Natural killer cell (primary cell): Measurements from ENCODE around the gene SPRED1. TPM values are rescaled to one million over a fixed set of nuclear protein-coding genes. Genes with fewer than 3 reads are reported as not detected.

Experiments used
- ATAC-seq, 3 donors: fragments of 150-1000 bp in 2 of 3; fragments of 200-7000 bp in 1 of 3; cut with Tn5 transposase; 1 replicate in 1 of 3; 2 replicates in 2 of 3; pipeline ENCODE4 v1.10.0; 2021; ENCODE audit warnings: mild to moderate bottlenecking in 2 of 3, moderate library complexity in 2 of 3
- DNase-seq, 2 donors: peaks; one replicate each; pipeline versions ENCODE4 v3.0.0 to v3.0.0-alpha.2; 2013 to 2021; ENCODE audit warnings: mixed read lengths in 1 of 2
- H3K27ac ChIP-seq: one replicate; pipeline ENCODE4 v1.5.1; 2013; ENCODE audit warnings: mild to moderate bottlenecking, low read length
- H3K27me3 ChIP-seq: one replicate; pipeline ENCODE4 v1.6.1; 2013; ENCODE audit warnings: low read length; ENCODE audit not compliant: control insufficient read depth, insufficient read depth
- H3K36me3 ChIP-seq: one replicate; pipeline ENCODE4 v1.6.1; 2013; ENCODE audit warnings: low read length; ENCODE audit not compliant: control insufficient read depth, insufficient read depth
- H3K4me1 ChIP-seq: one replicate; pipeline ENCODE4 v1.6.1; 2013; ENCODE audit warnings: low read length; ENCODE audit not compliant: control insufficient read depth, insufficient read depth
- H3K4me3 ChIP-seq: one replicate; pipeline ENCODE4 v1.5.1; 2013; ENCODE audit warnings: low read length
- H3K9me3 ChIP-seq: one replicate; pipeline ENCODE4 v1.6.1; 2013; ENCODE audit warnings: low read length; ENCODE audit not compliant: control insufficient read depth, insufficient read depth
- H3K27ac Mint-ChIP-seq, 2 donors: one replicate each; pipeline ENCODE4 v1.8.0; 2022; ENCODE audit warnings: mild to moderate bottlenecking in 2 of 2, mixed read lengths in 2 of 2, moderate library complexity in 1 of 2
- H3K27me3 Mint-ChIP-seq, 2 donors: one replicate each; pipeline ENCODE4 v1.8.0; 2022; ENCODE audit warnings: low read depth in 2 of 2, mixed read lengths in 2 of 2
- H3K36me3 Mint-ChIP-seq: one replicate; pipeline ENCODE4 v1.8.0; 2022; ENCODE audit warnings: mixed read lengths
- H3K4me1 Mint-ChIP-seq, 2 donors: one replicate each; pipeline ENCODE4 v1.8.0; 2022; ENCODE audit warnings: mixed read lengths in 2 of 2
- H3K4me3 Mint-ChIP-seq: one replicate; pipeline ENCODE4 v1.8.0; 2022; ENCODE audit warnings: mild to moderate bottlenecking, moderate library complexity, mixed read lengths
- H3K9me3 Mint-ChIP-seq, 2 donors: one replicate each; pipeline ENCODE4 v1.8.0; 2022; ENCODE audit warnings: mixed read lengths in 2 of 2
- WGBS: methylation state at CpG from one replicate; pipeline ENCODE4 v1.1.7; 2013; ENCODE audit warnings: missing lambda C conversion rate; ENCODE audit not compliant: insufficient coverage; 5-methylcytosine and 5-hydroxymethylcytosine counted together
- intact Hi-C: fragments of 100-400 bp; cut with micrococcal nuclease; formaldehyde crosslinking; loops from one replicate; pipeline ENCODE4 v1.14.2; 2022
- total RNA-seq, 4 donors: library from RNA; stranded (reverse); fragments of 120-200 nt in 1 of 4; gene quantifications; one replicate each; pipeline versions ENCODE4 v1.2.3 to v1.2.4, GENCODE V29; 2013 to 2022
- TF ChIP-seq, protein P1 (sequence below): fragments of 200-600 bp; IDR thresholded peaks from one replicate; pipeline ENCODE4 v1.8.0; 2022; ENCODE audit warnings: antibody characterized with exemption

Gene SPRED1
- total RNA-seq, 3 donors from 2014 or later (not counting 1 experiment from before 2014, with no cell fraction given), result 1.1 to 2.0 (median 1.5) TPM

DNA sequence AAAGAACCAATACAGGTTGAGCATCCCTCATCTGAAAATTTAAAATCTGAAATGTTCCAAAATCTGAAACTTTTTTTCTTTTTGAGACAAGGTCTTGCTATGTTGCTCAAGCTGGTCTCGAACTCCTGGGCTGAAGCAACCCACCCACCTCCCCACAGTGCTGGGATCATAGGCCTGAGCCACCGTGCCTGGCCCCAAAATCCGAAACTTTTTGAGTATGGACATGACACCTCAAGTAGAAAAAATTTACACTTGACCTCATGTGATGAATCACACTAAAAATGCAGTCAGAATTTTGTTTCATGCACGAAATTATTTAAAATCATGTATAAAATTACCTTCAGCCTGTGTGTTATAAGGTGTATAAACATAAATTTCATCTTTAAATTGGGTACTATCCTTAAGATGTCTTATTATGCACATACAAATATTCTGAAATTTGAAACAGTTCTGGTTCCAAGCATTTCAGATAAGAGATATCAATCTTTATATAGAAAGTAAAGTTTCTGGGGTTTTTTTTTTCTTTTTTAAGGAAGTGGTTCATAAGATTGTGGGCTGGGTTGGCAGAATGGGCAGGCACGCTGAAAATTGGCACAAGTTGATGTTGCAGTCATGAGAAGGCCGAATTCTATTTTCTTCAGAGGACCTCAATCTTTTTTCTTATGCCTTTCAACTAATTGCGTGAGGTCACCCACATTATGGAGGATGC, 72.5 kb downstream of the SPRED1 start:
- peaks cover 6 to 7% of the 10 kb centered on the region in 2 donors for H3K4me1 Mint-ChIP-seq
- no peaks in the 10 kb centered on the region for H3K27me3 Mint-ChIP-seq
- H3K27me3 ChIP-seq, result no peaks in the 10 kb centered on the region
- TF ChIP-seq, protein P1, sequence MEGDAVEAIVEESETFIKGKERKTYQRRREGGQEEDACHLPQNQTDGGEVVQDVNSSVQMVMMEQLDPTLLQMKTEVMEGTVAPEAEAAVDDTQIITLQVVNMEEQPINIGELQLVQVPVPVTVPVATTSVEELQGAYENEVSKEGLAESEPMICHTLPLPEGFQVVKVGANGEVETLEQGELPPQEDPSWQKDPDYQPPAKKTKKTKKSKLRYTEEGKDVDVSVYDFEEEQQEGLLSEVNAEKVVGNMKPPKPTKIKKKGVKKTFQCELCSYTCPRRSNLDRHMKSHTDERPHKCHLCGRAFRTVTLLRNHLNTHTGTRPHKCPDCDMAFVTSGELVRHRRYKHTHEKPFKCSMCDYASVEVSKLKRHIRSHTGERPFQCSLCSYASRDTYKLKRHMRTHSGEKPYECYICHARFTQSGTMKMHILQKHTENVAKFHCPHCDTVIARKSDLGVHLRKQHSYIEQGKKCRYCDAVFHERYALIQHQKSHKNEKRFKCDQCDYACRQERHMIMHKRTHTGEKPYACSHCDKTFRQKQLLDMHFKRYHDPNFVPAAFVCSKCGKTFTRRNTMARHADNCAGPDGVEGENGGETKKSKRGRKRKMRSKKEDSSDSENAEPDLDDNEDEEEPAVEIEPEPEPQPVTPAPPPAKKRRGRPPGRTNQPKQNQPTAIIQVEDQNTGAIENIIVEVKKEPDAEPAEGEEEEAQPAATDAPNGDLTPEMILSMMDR, result no peak
- H3K36me3 Mint-ChIP-seq, result no peaks in the 10 kb centered on the region
- 47% methylated on average over 6 of the region's 7 CpGs for WGBS
- no peaks in the 10 kb centered on the region for H3K36me3 ChIP-seq
- no peak overlapping the region for H3K27ac Mint-ChIP-seq
- H3K4me3 ChIP-seq, result no peak overlapping the region
- ATAC-seq (no peak), DNase-seq (no peak)
- intact Hi-C loops, result no loop called here
- no peaks in the 10 kb centered on the region for H3K9me3 ChIP-seq
- no peak overlapping the region for H3K27ac ChIP-seq
- H3K4me1 ChIP-seq, result no peaks in the 10 kb centered on the region
- no peak overlapping the region for H3K4me3 Mint-ChIP-seq
- no peaks in the 10 kb centered on the region for H3K9me3 Mint-ChIP-seq

DNA sequence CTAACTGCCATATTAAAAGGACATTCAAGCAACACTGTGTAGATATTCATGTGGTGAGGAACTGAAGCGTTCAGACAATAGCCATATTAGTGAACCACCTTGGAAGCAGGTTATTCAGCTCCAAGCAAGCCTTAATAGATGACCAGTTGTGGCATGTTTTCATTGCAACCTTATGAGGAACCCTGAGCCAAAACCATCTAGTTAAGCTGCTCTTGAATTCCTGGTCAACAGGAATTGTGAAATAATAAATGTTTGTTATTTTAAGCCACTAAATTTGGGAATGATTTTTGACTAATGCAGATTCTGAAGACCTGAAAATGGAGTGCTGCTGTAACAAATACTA, 73.0 kb downstream of the SPRED1 start:
- H3K9me3 Mint-ChIP-seq, result no peaks in the 10 kb centered on the region
- TF ChIP-seq, protein P1, result no peak
- DNase-seq, result no peak
- no peak for ATAC-seq
- H3K4me1 ChIP-seq, result no peaks in the 10 kb centered on the region
- no peak overlapping the region for H3K27ac ChIP-seq
- no peaks in the 10 kb centered on the region for H3K27me3 ChIP-seq
- H3K9me3 ChIP-seq, result no peaks in the 10 kb centered on the region
- peaks cover 6 to 7% of the 10 kb centered on the region in 2 donors for H3K4me1 Mint-ChIP-seq
- intact Hi-C loops, result no loop called here
- 86% methylated on average over 1 of the region's 1 CpG for WGBS
- no peak overlapping the region for H3K4me3 ChIP-seq
- no peaks in the 10 kb centered on the region for H3K36me3 Mint-ChIP-seq
- H3K27ac Mint-ChIP-seq, result no peak overlapping the region
- H3K4me3 Mint-ChIP-seq, result no peak overlapping the region
- no peaks in the 10 kb centered on the region for H3K36me3 ChIP-seq
- H3K27me3 Mint-ChIP-seq, result no peaks in the 10 kb centered on the region

DNA sequence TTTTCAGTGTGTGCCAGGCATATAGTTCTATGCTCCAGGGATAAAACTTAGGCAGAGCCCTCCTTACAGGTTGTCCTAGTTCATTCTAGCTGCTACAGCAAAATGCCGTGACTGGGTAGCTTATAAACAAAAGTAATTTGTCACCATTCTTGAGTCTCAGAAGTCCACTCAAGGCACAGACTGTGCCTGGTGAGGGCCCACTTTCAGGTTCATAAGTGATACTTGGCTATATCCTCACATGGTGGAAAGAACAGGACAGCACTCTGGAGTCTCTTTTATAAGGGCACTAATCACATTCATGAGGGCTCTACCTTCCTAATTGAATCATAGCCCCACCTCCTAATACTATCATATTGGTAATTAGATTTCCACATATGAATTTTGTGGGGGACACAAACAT, 80.1 kb downstream of the SPRED1 start:
- Histone ChIP-seq H3K27ac (no peak overlapping the region), H3K4me3 (no peak overlapping the region), H3K27me3 (no peaks in the 10 kb centered on the region), H3K4me1 (no peaks in the 10 kb centered on the region), H3K36me3 (no peaks in the 10 kb centered on the region), H3K9me3 (no peaks in the 10 kb centered on the region)
- H3K27me3 Mint-ChIP-seq, result no peaks in the 10 kb centered on the region
- H3K27ac Mint-ChIP-seq, result no peak overlapping the region
- no peak for DNase-seq
- no peaks in the 10 kb centered on the region for H3K4me1 Mint-ChIP-seq
- H3K9me3 Mint-ChIP-seq, result no peaks in the 10 kb centered on the region
- no peaks in the 10 kb centered on the region for H3K36me3 Mint-ChIP-seq
- TF ChIP-seq, protein P1, result no peak
- intact Hi-C loops, result no loop called here
- H3K4me3 Mint-ChIP-seq, result no peak overlapping the region
- ATAC-seq, result no peak
- 100% methylated on average over 1 of the region's 1 CpG for WGBS

DNA sequence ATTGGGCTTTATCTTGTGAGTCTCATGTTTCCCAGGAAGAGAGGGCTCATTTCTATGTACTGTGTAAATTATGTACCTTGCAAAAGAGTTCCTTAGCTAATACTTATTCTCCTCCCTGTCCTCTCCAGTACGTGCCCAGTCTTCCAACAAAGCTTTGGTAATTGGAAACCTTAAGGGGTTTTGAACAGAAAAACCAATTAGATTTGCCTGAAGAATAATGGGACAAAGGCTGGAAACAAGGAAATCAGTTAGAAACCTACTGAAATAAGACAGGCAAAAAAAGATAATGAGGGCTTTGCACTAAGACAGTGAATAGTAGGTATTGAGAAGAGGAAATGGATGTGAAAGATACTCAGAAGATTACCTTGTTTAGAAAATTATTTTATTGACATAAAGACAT, 82.5 kb downstream of the SPRED1 start:
- H3K36me3 Mint-ChIP-seq, result no peaks in the 10 kb centered on the region
- H3K4me3 ChIP-seq, result no peak overlapping the region
- TF ChIP-seq, protein P1, result no peak
- no peaks in the 10 kb centered on the region for H3K27me3 Mint-ChIP-seq
- no peaks in the 10 kb centered on the region for H3K4me1 ChIP-seq
- no peaks in the 10 kb centered on the region for H3K27me3 ChIP-seq
- no peak overlapping the region for H3K27ac ChIP-seq
- ATAC-seq, result no peak
- intact Hi-C loops, result no loop called here
- H3K4me1 Mint-ChIP-seq, result no peaks in the 10 kb centered on the region
- H3K4me3 Mint-ChIP-seq, result no peak overlapping the region
- no peaks in the 10 kb centered on the region for H3K36me3 ChIP-seq
- DNase-seq, result no peak
- no CpG with 5 or more reads among the region's 1 CpG for WGBS
- H3K9me3 ChIP-seq, result no peaks in the 10 kb centered on the region
- no peaks in the 10 kb centered on the region for H3K9me3 Mint-ChIP-seq
- no peak overlapping the region for H3K27ac Mint-ChIP-seq
